ENCODE results near the gene SPON1.

DNA sequence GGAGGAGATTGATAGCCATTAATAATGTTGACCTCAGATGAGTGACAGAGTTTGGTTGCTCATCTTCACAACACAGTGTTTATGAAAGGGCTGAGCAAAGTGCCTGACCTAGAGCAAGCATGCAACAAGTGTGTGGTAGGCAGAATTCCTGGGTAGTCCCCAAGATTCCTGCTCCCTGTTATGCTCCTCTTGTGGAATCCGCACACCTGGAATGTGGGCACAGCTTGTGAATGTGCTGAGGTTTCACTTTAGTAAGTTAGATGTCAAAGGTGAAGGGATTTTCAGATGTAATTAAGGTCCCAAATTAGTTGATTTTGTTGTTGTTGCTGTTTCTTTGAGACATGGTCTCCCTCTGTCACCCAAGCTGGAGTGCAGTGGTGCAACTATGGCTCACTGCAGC lies 20.7 kb upstream of the SPON1 start:
- TF ChIP-seq, protein P1, sequence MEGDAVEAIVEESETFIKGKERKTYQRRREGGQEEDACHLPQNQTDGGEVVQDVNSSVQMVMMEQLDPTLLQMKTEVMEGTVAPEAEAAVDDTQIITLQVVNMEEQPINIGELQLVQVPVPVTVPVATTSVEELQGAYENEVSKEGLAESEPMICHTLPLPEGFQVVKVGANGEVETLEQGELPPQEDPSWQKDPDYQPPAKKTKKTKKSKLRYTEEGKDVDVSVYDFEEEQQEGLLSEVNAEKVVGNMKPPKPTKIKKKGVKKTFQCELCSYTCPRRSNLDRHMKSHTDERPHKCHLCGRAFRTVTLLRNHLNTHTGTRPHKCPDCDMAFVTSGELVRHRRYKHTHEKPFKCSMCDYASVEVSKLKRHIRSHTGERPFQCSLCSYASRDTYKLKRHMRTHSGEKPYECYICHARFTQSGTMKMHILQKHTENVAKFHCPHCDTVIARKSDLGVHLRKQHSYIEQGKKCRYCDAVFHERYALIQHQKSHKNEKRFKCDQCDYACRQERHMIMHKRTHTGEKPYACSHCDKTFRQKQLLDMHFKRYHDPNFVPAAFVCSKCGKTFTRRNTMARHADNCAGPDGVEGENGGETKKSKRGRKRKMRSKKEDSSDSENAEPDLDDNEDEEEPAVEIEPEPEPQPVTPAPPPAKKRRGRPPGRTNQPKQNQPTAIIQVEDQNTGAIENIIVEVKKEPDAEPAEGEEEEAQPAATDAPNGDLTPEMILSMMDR (IDR thresholded peaks at IDR 0.05): no peak
- no peak for TF ChIP-seq POLR2AphosphoS5 (IDR thresholded peaks at IDR 0.05)
- no peak for TF ChIP-seq POLR2A (IDR thresholded peaks at IDR 0.05)
- no peak for TF ChIP-seq EP300 (IDR thresholded peaks at IDR 0.05)
